Mucosa of descending colon (tissue), 3 donors: ENCODE results near the gene PSIP1. TPM values are rescaled to one million over a fixed set of nuclear protein-coding genes. Genes with fewer than 3 reads are reported as not detected.
"Not testable (repeated sequence)": the region's sequence is repeated elsewhere in the genome, so short reads cannot be mapped to it uniquely, and the experiment has no call there.

Experiments used
- ATAC-seq: fragments of 200-7000 bp; cut with Tn5 transposase; one replicate; pipeline ENCODE4 v1.9.1; 2020; ENCODE audit warnings: mild to moderate bottlenecking, moderate library complexity
- DNase-seq, 3 donors: peaks; one replicate each; pipeline ENCODE4 v3.0.0-alpha.2; 2020
- H3K36me3 ChIP-seq: fragments of 200-600 bp; one replicate; pipeline ENCODE4 v1.8.0; 2021; ENCODE audit warnings: low read depth, mild to moderate bottlenecking
- H3K4me1 ChIP-seq: fragments of 200-600 bp; one replicate; pipeline ENCODE4 v1.8.0; 2021; ENCODE audit warnings: low read depth, mild to moderate bottlenecking
- H3K4me3 ChIP-seq: fragments of 200-600 bp; one replicate; pipeline ENCODE4 v1.8.0; 2021; ENCODE audit warnings: mild to moderate bottlenecking
- H3K9me3 ChIP-seq: fragments of 200-600 bp; one replicate; pipeline ENCODE4 v1.8.0; 2021; ENCODE audit warnings: mild to moderate bottlenecking
- intact Hi-C, 2 donors: fragments of 100-400 bp; cut with DNase I in 1 of 2; cut with micrococcal nuclease in 1 of 2; formaldehyde crosslinking; loops; one replicate each; pipeline versions ENCODE4 v1.11.0 to v1.11.1; 2022; cut with DNase I, micrococcal nuclease
- total RNA-seq, 3 donors: library from RNA; stranded (reverse); fragmentation: NEBNext Ultra II Directional in 2 of 3; extraction: Animal tissue kit (Norgen Biotek cat#: 25700) in 2 of 3; gene quantifications; one replicate each; pipeline versions ENCODE4 v1.2.1 to v1.2.4, GENCODE V29; 2021 to 2023
- TF ChIP-seq, protein P1 (sequence below): fragments of 200-600 bp; IDR thresholded peaks from one replicate; pipeline ENCODE4 v1.8.0; 2022; ENCODE audit warnings: antibody characterized with exemption, mild to moderate bottlenecking
- donor health status: DM: no; HTN: no; CAD: no; lungs with moderate emphysema.
- donor health status: DM: no; HTN: no; CAD: no.
- donor health status: DM: no; HTN: yes; CAD: no.

The PSIP1 gene
- total RNA-seq, 3 donors from 2014 or later = 19.9 to 58.4 (median 28.0) TPM

DNA sequence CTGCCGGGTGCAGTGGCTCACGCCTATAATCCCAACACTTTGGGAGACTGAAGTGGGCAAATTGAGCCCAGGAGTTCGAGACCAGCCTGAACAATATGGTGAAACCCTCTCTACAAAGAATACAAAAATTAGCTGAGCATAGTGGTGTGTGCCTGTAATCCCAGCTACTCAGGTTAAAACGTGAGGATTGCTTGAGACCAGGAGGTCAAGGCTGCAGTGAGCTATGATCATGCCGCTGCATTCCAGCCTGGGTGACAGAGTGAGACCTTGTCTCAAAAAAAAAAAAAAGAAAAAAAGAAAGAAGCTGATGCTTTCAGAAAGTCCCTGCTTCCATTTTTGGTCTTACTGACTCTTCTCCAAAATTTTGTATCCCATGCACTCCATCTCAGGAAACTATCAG, 56.8 kb downstream of the PSIP1 start:
- intact Hi-C loops = no loop called here
- H3K36me3 ChIP-seq = peaks cover under 1% of the 10 kb centered on the region
- H3K4me1 ChIP-seq = no peaks in the 10 kb centered on the region
- TF ChIP-seq, protein P1, sequence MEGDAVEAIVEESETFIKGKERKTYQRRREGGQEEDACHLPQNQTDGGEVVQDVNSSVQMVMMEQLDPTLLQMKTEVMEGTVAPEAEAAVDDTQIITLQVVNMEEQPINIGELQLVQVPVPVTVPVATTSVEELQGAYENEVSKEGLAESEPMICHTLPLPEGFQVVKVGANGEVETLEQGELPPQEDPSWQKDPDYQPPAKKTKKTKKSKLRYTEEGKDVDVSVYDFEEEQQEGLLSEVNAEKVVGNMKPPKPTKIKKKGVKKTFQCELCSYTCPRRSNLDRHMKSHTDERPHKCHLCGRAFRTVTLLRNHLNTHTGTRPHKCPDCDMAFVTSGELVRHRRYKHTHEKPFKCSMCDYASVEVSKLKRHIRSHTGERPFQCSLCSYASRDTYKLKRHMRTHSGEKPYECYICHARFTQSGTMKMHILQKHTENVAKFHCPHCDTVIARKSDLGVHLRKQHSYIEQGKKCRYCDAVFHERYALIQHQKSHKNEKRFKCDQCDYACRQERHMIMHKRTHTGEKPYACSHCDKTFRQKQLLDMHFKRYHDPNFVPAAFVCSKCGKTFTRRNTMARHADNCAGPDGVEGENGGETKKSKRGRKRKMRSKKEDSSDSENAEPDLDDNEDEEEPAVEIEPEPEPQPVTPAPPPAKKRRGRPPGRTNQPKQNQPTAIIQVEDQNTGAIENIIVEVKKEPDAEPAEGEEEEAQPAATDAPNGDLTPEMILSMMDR = no peak
- DNase-seq = no peak
- no peak for ATAC-seq
- H3K4me3 ChIP-seq = no peak overlapping the region
- no peaks in the 10 kb centered on the region for H3K9me3 ChIP-seq

DNA sequence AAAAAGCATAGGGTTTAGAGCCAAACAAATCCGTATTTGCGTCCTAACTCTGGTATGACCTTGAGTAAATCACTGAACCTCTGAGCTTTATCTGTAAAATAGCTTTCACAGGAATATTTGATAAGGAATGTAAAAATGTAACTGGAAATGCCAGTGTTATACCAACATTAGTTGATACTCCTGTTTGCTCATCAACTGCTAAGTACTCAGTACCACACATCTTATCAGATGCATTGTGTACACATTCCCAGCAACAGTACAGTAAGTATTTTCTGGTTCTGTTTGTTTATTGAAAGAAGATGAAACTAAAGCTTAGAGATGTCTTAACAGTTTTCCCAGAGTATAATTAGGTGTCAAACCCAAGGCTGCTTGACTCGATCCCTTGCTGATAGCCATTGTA, 66.6 kb downstream of the PSIP1 start:
- TF ChIP-seq, protein P1 = no peak
- no peaks in the 10 kb centered on the region for H3K4me1 ChIP-seq
- H3K36me3 ChIP-seq = peaks cover 21% of the 10 kb centered on the region
- intact Hi-C loops = no loop called here
- no peak overlapping the region for H3K4me3 ChIP-seq
- H3K9me3 ChIP-seq = no peaks in the 10 kb centered on the region
- ATAC-seq (no peak), DNase-seq (no peak)

DNA sequence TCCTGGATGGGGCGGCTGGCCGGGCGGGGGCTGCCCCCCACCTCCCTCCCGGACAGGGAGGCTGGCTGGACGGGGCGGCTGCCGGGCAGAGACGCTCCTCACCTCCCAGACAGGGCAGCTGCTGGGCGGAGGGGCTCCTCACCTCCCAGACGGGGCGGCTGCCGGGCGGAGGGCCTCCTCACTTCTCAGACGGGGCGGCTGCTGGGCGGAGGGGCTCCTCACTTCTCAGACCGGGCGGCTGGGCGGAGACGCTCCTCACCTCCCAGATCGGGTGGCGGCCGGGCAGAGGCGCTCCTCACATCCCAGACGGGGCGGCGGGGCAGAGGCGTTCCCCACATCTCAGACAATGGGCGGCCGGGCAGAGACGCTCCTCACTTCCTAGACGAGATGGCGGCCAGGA, 68.5 kb downstream of the PSIP1 start:
- intact Hi-C loops, DNase-seq, H3K4me3 ChIP-seq, H3K4me1 ChIP-seq, ATAC-seq, H3K9me3 ChIP-seq: not testable (repeated sequence)
- peaks cover 14% of the 10 kb centered on the region for H3K36me3 ChIP-seq

DNA sequence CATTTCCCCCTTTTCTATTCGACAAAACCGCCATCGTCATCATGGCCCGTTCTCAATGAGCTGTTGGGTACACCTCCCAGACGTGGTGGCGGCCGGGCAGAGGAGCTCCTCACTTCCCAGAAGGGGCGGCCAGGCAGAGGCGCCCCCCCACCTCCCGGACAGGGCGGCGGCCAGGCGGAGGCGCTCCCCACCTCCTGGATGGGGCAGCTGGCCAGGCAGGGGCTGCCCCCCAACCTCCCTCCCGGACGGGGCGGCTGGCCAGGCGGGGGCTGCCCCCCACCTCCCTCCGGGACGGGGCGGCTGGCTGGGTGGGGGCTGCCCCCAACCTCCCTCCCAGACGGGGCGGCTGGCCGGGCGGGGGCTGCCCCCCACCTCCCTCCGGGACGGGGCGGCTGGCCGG, 68.9 kb downstream of the PSIP1 start:
- ATAC-seq, H3K4me3 ChIP-seq, intact Hi-C loops, H3K36me3 ChIP-seq, H3K9me3 ChIP-seq, H3K4me1 ChIP-seq, DNase-seq: not testable (repeated sequence)

DNA sequence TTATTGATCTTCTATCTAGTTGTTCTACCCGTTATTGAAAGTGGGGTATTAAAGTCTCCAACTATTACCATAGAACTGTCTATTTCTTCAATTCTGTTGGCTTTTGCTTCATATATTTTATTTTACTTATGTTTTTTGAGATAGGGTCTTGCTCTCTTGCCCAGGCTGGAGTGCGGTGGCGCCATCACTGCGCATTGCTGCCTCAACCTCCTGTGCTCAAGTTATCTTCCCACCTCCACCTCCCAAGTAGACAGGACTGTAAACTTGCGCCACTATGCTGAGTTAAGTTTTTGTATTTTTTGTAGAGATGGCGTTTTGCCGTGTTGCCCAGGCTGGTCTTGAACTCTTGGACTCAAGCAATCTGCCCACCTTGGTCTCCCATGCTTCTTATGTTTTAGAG, 71.9 kb downstream of the PSIP1 start:
- H3K36me3 ChIP-seq = no peaks in the 10 kb centered on the region
- H3K9me3 ChIP-seq = no peaks in the 10 kb centered on the region
- TF ChIP-seq, protein P1 = no peak
- no peak overlapping the region for H3K4me3 ChIP-seq
- no peaks in the 10 kb centered on the region for H3K4me1 ChIP-seq
- DNase-seq (no peak), ATAC-seq (no peak)
- intact Hi-C loops = no loop called here

DNA sequence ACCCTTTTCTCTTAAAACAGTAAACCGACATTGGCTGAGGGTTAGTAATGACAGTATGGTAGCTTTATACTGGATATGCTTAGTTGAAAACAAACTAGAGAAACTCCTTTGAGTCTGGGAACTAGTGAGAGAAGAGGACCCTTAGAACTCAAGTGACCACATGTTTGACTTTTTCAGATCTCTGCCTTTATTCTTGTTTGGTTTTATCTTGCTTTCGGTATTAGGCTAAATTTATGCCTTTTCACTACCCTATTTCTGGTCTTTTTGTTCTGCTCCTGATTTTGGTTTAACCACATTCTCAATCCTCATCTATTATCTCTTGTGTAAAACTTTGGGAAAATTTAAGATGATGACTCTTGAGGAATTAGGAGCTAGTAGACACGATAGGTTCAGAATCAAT, 77.1 kb downstream of the PSIP1 start:
- H3K4me3 ChIP-seq = no peak overlapping the region
- ATAC-seq = no peak
- H3K4me1 ChIP-seq = peaks cover 26% of the 10 kb centered on the region

DNA sequence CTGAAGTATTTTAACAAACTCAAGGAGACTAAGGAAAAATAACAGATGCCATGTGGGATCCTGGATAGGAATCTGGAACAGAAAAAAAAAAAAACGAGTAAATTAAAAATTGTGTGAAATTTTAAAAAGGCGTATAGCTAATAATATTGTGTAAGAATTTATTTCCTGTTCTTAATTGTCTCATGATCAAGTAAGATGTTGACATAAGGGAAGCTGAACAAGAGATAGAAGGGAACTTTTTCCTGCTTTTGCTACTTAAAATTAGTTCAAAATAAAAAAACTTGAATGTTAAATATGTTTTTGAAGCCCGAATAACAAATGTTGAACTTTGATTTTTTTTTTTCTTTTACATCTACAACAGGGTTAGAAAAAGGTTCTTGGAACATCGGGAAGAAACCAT, 77.6 kb downstream of the PSIP1 start:
- H3K4me3 ChIP-seq = no peak overlapping the region
- H3K36me3 ChIP-seq = no peaks in the 10 kb centered on the region
- H3K9me3 ChIP-seq = no peaks in the 10 kb centered on the region
- intact Hi-C loops = no loop called here
- ATAC-seq (no peak), DNase-seq (no peak)
- TF ChIP-seq, protein P1 = no peak
- peaks cover 26% of the 10 kb centered on the region for H3K4me1 ChIP-seq

More for the DNA sequence above, 77.1 kb downstream of the PSIP1 start:
- Histone ChIP-seq H3K36me3 (no peaks in the 10 kb centered on the region), H3K9me3 (no peaks in the 10 kb centered on the region)
- intact Hi-C loops = no loop called here
- DNase-seq = no peak
- TF ChIP-seq, protein P1 = no peak
